Fibroblast of pulmonary artery (primary cell): ENCODE data around the gene PTGIR.
A peak's percentile ranks its signal among the peaks of the same experiment; 100 is the strongest.

ENCODE experiments used
- DNase-seq: peaks from one replicate; pipeline ENCODE4 v3.0.0-alpha.2; 2010; ENCODE audit warnings: low read depth
- H3K4me3 ChIP-seq: replicated peaks from 2 replicates; pipeline ENCODE4 v1.5.1; 2011; ENCODE audit warnings: low read depth, mild to moderate bottlenecking, control low read depth, low read length, moderate library complexity
- CTCF ChIP-seq: IDR thresholded peaks from 2 replicates; pipeline ENCODE4 v1.5.1; 2011; ENCODE audit warnings: mild to moderate bottlenecking, control low read depth, low read length, inconsistent platforms; ENCODE audit errors: missing control alignments

PTGIR gene

GRCh38 chr19:46624958-46625661 lies at the start of gene PTGIR:
Gene PTGIR (minus strand): TSS chr19:46625089. CDS start chr19:46624225, 864 bp downstream.
- peak; percentile 93 for DNase-seq
- H3K4me3 ChIP-seq: peak within 1 kb of the TSS; percentile 63
- TF ChIP-seq CTCF: no peak

GRCh38 chr19:46670813-46671212 lies 45.9 kb upstream of the PTGIR start:
- no peak overlapping the region for H3K4me3 ChIP-seq
- peak; percentile 11 for DNase-seq
- TF ChIP-seq CTCF: no peak

DNA sequence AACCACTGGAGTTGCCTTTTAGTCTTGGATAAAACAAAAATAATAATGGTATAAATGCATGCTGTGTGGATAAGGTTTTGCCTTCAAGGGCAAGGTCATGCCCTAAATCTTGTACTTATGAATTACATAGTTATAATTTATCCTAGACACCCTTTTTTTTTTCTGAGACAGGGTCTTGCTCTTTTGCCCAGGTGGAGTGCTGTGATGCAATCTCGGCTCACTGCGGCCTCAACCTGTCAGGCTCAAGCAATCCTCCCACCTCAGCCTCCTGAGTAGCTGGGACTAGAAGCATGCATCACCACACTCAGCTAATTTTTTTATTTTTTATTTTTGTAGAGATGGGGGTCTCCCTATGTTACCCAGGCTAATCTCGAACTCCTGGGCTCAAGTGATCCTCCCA lies 43.8 kb upstream of the PTGIR start:
- H3K4me3 ChIP-seq: no peak overlapping the region
- TF ChIP-seq CTCF: no peak
- no peak for DNase-seq

DNA sequence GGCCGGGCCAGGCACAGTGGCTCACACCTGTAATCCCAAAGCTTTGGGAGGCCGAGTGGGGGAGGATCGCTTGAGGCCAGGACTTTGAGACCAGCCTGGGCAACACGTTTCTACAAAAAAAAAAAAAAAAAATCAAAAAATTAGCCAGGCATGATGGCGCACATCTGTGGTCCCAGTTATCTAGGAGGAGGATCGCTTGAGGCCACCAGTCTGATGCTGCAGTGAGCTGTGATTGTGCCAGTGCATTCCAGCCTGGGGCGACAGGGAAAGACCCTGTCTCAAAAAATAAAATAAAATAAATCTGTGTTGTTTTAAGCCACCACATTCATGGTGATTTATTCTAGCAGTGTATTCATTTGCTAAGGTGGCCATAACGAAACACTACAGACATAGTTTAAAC lies 40.2 kb upstream of the PTGIR start:
- TF ChIP-seq CTCF: no peak
- no peak for DNase-seq
- no peak overlapping the region for H3K4me3 ChIP-seq

- peak; percentile 94 for DNase-seq
- peak overlapping the region; percentile 50 for H3K4me3 ChIP-seq
- TF ChIP-seq CTCF: peak; percentile 93
Measured at GRCh38 chr19:46661735-46662592, 37.1 kb upstream of the PTGIR start.

DNA sequence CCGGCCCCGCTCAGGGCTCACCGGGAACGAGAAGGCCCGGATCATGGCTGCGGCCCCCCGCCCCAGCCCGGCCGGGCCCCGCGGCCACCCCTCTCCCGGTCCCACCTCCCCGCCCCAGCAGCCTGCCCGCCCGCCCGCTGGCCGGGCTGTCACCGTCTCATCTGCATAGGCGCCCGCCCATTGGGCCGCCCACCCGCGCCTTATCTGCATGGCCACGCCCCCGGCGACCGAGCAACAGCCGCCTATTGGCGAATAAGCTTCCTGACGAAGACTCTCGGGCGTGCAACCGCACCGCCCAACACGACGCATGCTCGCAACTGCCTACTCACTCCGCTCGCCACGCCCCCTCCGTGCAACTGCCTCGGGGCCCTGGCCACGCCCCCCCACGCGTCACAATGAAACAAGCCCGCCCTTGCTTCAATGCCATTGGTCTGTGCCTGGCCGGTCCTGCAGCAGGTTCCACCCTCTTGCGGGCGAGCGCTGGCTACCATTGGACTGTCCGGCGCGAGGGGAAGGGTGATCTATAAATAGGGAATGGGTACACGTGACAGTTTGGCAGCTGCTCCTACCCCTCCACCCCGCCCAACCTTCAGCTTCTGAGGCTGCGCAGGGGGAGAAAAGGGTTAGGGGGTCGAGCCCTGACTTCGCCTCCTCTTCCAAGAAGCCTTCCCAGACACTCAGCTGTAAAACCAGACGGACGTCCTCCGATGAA lies 36.3 kb upstream of the PTGIR start, which contains the start of gene DACT3:
TSS of gene DACT3 (minus strand) at position 163 of the 712 bp plus-strand sequence. CDS start at position 45, 118 bp downstream.
- peak; percentile 100 for DNase-seq
- peak within 1 kb of the TSS; percentile 74 for H3K4me3 ChIP-seq
- no peak for TF ChIP-seq CTCF
